GM12891 (cell line): ENCODE results near the gene PTGES3L.
"Not testable (repeated sequence)": the region's sequence is repeated elsewhere in the genome, so short reads cannot be mapped to it uniquely, and the experiment has no call there.

Experiments used
- DNase-seq: peaks from one replicate; pipeline ENCODE4 v3.0.0; 2011; ENCODE audit warnings: low spot score; ENCODE audit not compliant: insufficient read length
- FAIRE-seq: peaks from 2 replicates; lab custom pipeline; 2011; peaks lifted over from hg19 to GRCh38; lab: Jason Lieb, UNC
- PAX5 ChIP-seq: IDR thresholded peaks from 2 replicates; pipeline ENCODE4 v1.6.1; 2011; ENCODE audit warnings: low read length, moderate library complexity, mild to moderate bottlenecking; ENCODE audit not compliant: insufficient read depth, severe bottlenecking
- POLR2A ChIP-seq: IDR thresholded peaks from 2 replicates; pipeline ENCODE4 v1.6.1; 2011; ENCODE audit warnings: low read depth, low read length, control low read depth
- POLR2AphosphoS5 ChIP-seq: IDR thresholded peaks from 2 replicates; pipeline ENCODE4 v1.6.1; 2011; ENCODE audit warnings: low read depth, low read length, control low read depth
- POU2F2 ChIP-seq: IDR thresholded peaks from 2 replicates; pipeline ENCODE4 v1.6.1; 2011; ENCODE audit warnings: low read depth, mild to moderate bottlenecking, control low read depth, low read length, moderate library complexity
- SPI1 ChIP-seq: IDR thresholded peaks from 2 replicates; pipeline ENCODE4 v1.6.1; 2011; ENCODE audit warnings: low read depth, low read length, control low read depth
- TAF1 ChIP-seq: IDR thresholded peaks from 2 replicates; pipeline ENCODE4 v1.6.1; 2011; ENCODE audit warnings: low read depth, low read length, control low read depth

PTGES3L gene

GRCh38 chr17:42922294-42922693, 57.6 kb downstream of the PTGES3L start:
- FAIRE-seq = no peak
- DNase-seq = no peak
- TF ChIP-seq POU2F2 = no peak

GRCh38 chr17:42920922-42921321, 59.0 kb downstream of the PTGES3L start:
- no peak for FAIRE-seq
- no peak for TF ChIP-seq PAX5
- TF ChIP-seq TAF1 = no peak
- no peak for TF ChIP-seq POLR2A
- no peak for TF ChIP-seq SPI1
- no peak for TF ChIP-seq POU2F2
- TF ChIP-seq POLR2AphosphoS5 = no peak
- no peak for DNase-seq

GRCh38 chr17:42920106-42920900, 59.6 kb downstream of the PTGES3L start:
- no peak for FAIRE-seq
- TF ChIP-seq POU2F2 (no peak), POLR2AphosphoS5 (no peak), SPI1 (no peak), PAX5 (no peak), POLR2A (no peak), TAF1 (no peak)
- no peak for DNase-seq

- not testable (repeated sequence) for DNase-seq, FAIRE-seq
These were observed 60.3 kb downstream of the PTGES3L start for GRCh38 chr17:42919522-42920077.

GRCh38 chr17:42918902-42919521, 60.9 kb downstream of the PTGES3L start:
- DNase-seq (no peak), FAIRE-seq (no peak)
- TF ChIP-seq POU2F2 (no peak), SPI1 (no peak), POLR2AphosphoS5 (no peak), POLR2A (no peak), PAX5 (no peak), TAF1 (no peak)
